DOHH2 (cell line): ENCODE data around the gene ARF1.

Experiments used
- CTCF ChIP-seq: fragments of 200-600 bp; sonication (generic); IDR thresholded peaks from one replicate; pipeline ENCODE4 v1.5.1; 2014; ENCODE audit warnings: antibody characterized with exemption, mild to moderate bottlenecking, low read depth, low read length; ENCODE audit not compliant: poor library complexity, severe bottlenecking
- EZH2phosphoT487 ChIP-seq: fragments of 200-600 bp; sonication (generic); IDR thresholded peaks from 2 replicates; pipeline ENCODE4 v1.6.1; 2017; ENCODE audit warnings: borderline replicate concordance, mild to moderate bottlenecking, antibody characterized with exemption, low read length, moderate library complexity, mixed read lengths

- TF ChIP-seq CTCF = no peak
- no peak for TF ChIP-seq EZH2phosphoT487
These were observed 9.9 kb upstream of the ARF1 start for GRCh38 chr1:228072658-228073043.
